B cell (primary cell): ENCODE measurements around the gene ATP5ME. TPM values are rescaled to one million over a fixed set of nuclear protein-coding genes. Genes with fewer than 3 reads are reported as not detected.
A peak's percentile ranks its signal among the peaks of the same experiment; 100 is the strongest.

ENCODE experiments used
- ATAC-seq: fragments of 200-7000 bp; cut with Tn5 transposase; one replicate; pipeline ENCODE4 v1.10.0; 2021; ENCODE audit warnings: low read depth, mild to moderate bottlenecking, moderate number of reproducible peaks, moderate library complexity
- CTCF ChIA-PET: fragments of 350-600 bp; sonication (Branson Sonifier 250); formaldehyde crosslinking; loops from one replicate; lab custom pipeline; 2021; ENCODE audit warnings: antibody characterized with exemption, inconsistent platforms; lab: Charles Lee
- POLR2A ChIA-PET: fragments of 350-600 bp; sonication (Branson Sonifier 250); formaldehyde crosslinking; loops from one replicate; lab custom pipeline; 2021; ENCODE audit warnings: antibody characterized with exemption; lab: Charles Lee
- DNase-seq: peaks from one replicate; pipeline ENCODE4 v3.0.0; 2013
- H2AFZ ChIP-seq: 2 replicates; pipeline ENCODE4 v1.6.1; 2012; ENCODE audit warnings: mild to moderate bottlenecking, low read depth, low read length; ENCODE audit not compliant: insufficient read depth, poor library complexity, severe bottlenecking
- H3K27ac ChIP-seq, 2 donors: 1 replicate in 1 of 2; 2 replicates in 1 of 2; pipeline ENCODE4 v1.5.1; 2012 to 2013; ENCODE audit warnings: low read length in 2 of 2, mild to moderate bottlenecking in 2 of 2, moderate library complexity in 1 of 2
- H3K27me3 ChIP-seq, 4 experiments: fragments of 200-600 bp in 1 of 4; sonication (generic) in 1 of 4; replicated peaks in 1 of 4; 1 replicate in 2 of 4; 2 replicates in 2 of 4; pipeline versions ENCODE4 v1.6.1 to v1.7.0; 2013 to 2016; ENCODE audit warnings: low read length in 3 of 4, mild to moderate bottlenecking in 2 of 4, mixed read lengths in 1 of 4, moderate library complexity in 1 of 4; ENCODE audit not compliant: insufficient read depth in 4 of 4, control insufficient read depth in 3 of 4; ENCODE audit errors: control extremely low read depth in 1 of 4
- H3K36me3 ChIP-seq, 2 experiments: replicated peaks in 1 of 2; 1 replicate in 1 of 2; 2 replicates in 1 of 2; pipeline versions ENCODE4 v1.6.1 to v1.7.1; 2013; ENCODE audit warnings: low read length in 1 of 2; ENCODE audit not compliant: insufficient read depth in 2 of 2, control insufficient read depth in 1 of 2; ENCODE audit errors: control extremely low read depth in 1 of 2, extremely low read depth in 1 of 2
- H3K4me1 ChIP-seq, 2 donors: fragments of 200-600 bp in 1 of 2; sonication (generic) in 1 of 2; 1 replicate in 1 of 2; 2 replicates in 1 of 2; pipeline versions ENCODE4 v1.5.1 to v1.6.1; 2013 to 2017; ENCODE audit warnings: low read length in 2 of 2; ENCODE audit not compliant: control insufficient read depth in 2 of 2, insufficient read depth in 2 of 2
- H3K4me2 ChIP-seq: replicated peaks from 2 replicates; pipeline ENCODE3; 2012; ENCODE audit warnings: mild to moderate bottlenecking, low read depth, low read length; ENCODE audit not compliant: poor library complexity, severe bottlenecking
- H3K4me3 ChIP-seq, 5 experiments: fragments of 200-600 bp in 1 of 5; sonication (generic) in 1 of 5; 1 replicate in 3 of 5; 2 replicates in 2 of 5; pipeline versions ENCODE4 v1.5.1 to v1.7.0; 2011 to 2016; ENCODE audit warnings: low read length in 4 of 5, mild to moderate bottlenecking in 4 of 5, low read depth in 2 of 5, control low read depth in 1 of 5, moderate library complexity in 1 of 5; ENCODE audit not compliant: insufficient read depth in 1 of 5; ENCODE audit errors: control extremely low read depth in 1 of 5, extremely low read depth in 1 of 5
- H3K79me2 ChIP-seq: fragments of 200-600 bp; sonication (generic); one replicate; pipeline ENCODE4 v1.6.0; 2016; ENCODE audit warnings: low read length; ENCODE audit not compliant: control insufficient read depth, insufficient read depth
- H3K9ac ChIP-seq: fragments of 200-600 bp; sonication (generic); 2 replicates; pipeline ENCODE4 v1.6.1; 2017; ENCODE audit warnings: mild to moderate bottlenecking, low read length, moderate library complexity
- H3K9me3 ChIP-seq, 3 donors: one replicate each; pipeline versions ENCODE4 v1.6.1 to v1.7.1; 2013; ENCODE audit warnings: low read length in 2 of 3; ENCODE audit not compliant: control insufficient read depth in 2 of 3, insufficient read depth in 1 of 3; ENCODE audit errors: control extremely low read depth in 1 of 3
- H4K20me1 ChIP-seq: 2 replicates; pipeline ENCODE4 v1.6.0; 2012; ENCODE audit warnings: mild to moderate bottlenecking, low read length; ENCODE audit not compliant: insufficient read depth, control insufficient read depth, poor library complexity, severe bottlenecking
- H3K27ac Mint-ChIP-seq: one replicate; pipeline ENCODE4 v1.8.0; 2021; ENCODE audit warnings: mixed read lengths
- H3K27me3 Mint-ChIP-seq: one replicate; pipeline ENCODE4 v1.8.0; 2021; ENCODE audit warnings: mixed read lengths
- H3K4me1 Mint-ChIP-seq: one replicate; pipeline ENCODE4 v1.8.0; 2021; ENCODE audit warnings: mixed read lengths
- H3K4me3 Mint-ChIP-seq: one replicate; pipeline ENCODE4 v1.8.0; 2021; ENCODE audit warnings: mixed read lengths
- H3K9me3 Mint-ChIP-seq: one replicate; pipeline ENCODE4 v1.8.0; 2022; ENCODE audit warnings: mixed read lengths; ENCODE audit not compliant: insufficient read depth
- CTCF ChIP-seq: fragments of 200-600 bp; IDR thresholded peaks from one replicate; pipeline ENCODE4 v1.8.0; 2022; ENCODE audit warnings: antibody characterized with exemption, mild to moderate bottlenecking
- EZH2 ChIP-seq: IDR thresholded peaks from 2 replicates; pipeline ENCODE4 v1.6.1; 2012; ENCODE audit warnings: borderline replicate concordance, low read depth, mild to moderate bottlenecking, moderate library complexity, low read length; ENCODE audit not compliant: insufficient read depth, poor library complexity, severe bottlenecking
- WGBS: methylation state at CpG from one replicate; pipeline ENCODE4 v1.1.5; 2013; ENCODE audit warnings: missing lambda C conversion rate; ENCODE audit not compliant: insufficient coverage; 5-methylcytosine and 5-hydroxymethylcytosine counted together
- intact Hi-C: fragments of 100-400 bp; cut with micrococcal nuclease; formaldehyde crosslinking; loops from one replicate; pipeline ENCODE4 v1.10.0; 2022
- polyA plus RNA-seq: library from polyadenylated mRNA; depleted of rRNA; stranded (reverse); fragments of >200 nt; gene quantifications from 2 replicates; pipeline ENCODE4 v1.2.3, GENCODE V29; 2012
- total RNA-seq, 2 donors: library from RNA; stranded (reverse); fragments of 120-200 nt in 1 of 2; gene quantifications; 1 replicate in 1 of 2; 2 replicates in 1 of 2; pipeline versions ENCODE4 v1.2.3 to v1.2.4, GENCODE V29; 2013 to 2022

The ATP5ME gene
- total and polyA plus RNA-seq, 2 donors (not counting 1 experiment from before 2014, with no cell fraction given), result 129 to 153 TPM

GRCh38 chr4:675980-676870 is 2.1 kb upstream of the ATP5ME start:
- H3K4me3 ChIP-seq, result no peak overlapping the region
- peak overlapping the region; percentile 99 for H3K4me2 ChIP-seq
- TF ChIP-seq CTCF, result no peak
- TF ChIP-seq EZH2, result no peak
- Mint-ChIP-seq H3K27ac (peak overlapping the region; percentile 84), H3K27me3 (no peaks in the 10 kb centered on the region), H3K9me3 (no peaks in the 10 kb centered on the region), H3K4me1 (peaks cover 35% of the 10 kb centered on the region), H3K4me3 (peak overlapping the region; percentile 93)
- ChIA-PET CTCF (interaction anchor here (1.7 kb wide), 2 partner anchors 8 to 66 kb away, joined by 6 read pairs; no protein-coding TSS in a partner anchor), POLR2A (interaction anchor here (0.6 kb wide), 1 partner anchor 12 kb away, joined by 3 read pairs; no protein-coding TSS in a partner anchor)
- ATAC-seq (peak; percentile 10), DNase-seq (peak; percentile 66)
- H3K79me2 ChIP-seq, result peaks cover 22% of the 10 kb centered on the region
- peaks cover 0 to 2% (median 0%) of the 10 kb centered on the region in 4 experiments for H3K27me3 ChIP-seq
- H3K27ac ChIP-seq, result peak overlapping the region in 1 of 2 donors; percentile 16
- H3K36me3 ChIP-seq, result peaks cover 0 to 12% of the 10 kb centered on the region in 2 experiments
- H3K9me3 ChIP-seq, result no peaks in the 10 kb centered on the region
- peaks cover 4% of the 10 kb centered on the region for H4K20me1 ChIP-seq
- intact Hi-C loops, result loop anchor here (2.0 to 10.0 kb wide), 2 partner anchors 107 to 609 kb away; partner anchors contain the start of gene MAEA
- peaks cover 38 to 50% of the 10 kb centered on the region in 2 donors for H3K4me1 ChIP-seq
- WGBS, result 53% methylated on average over 19 of the region's 19 CpGs
- peak overlapping the region; percentile 98 for H3K9ac ChIP-seq
- no peak overlapping the region for H2AFZ ChIP-seq
